Liver (tissue), 9 donors: Measurements from ENCODE around the gene KLHL42. TPM values are rescaled to one million over a fixed set of nuclear protein-coding genes. Genes with fewer than 3 reads are reported as not detected.

Source experiments
- DNase-seq: peaks from one replicate; pipeline ENCODE4 v3.0.0-alpha.2; 2017; ENCODE audit warnings: low spot score
- H3K27ac ChIP-seq, 2 donors: one replicate each; pipeline ENCODE4 v1.7.0; 2013; ENCODE audit warnings: inconsistent platforms in 2 of 2, low read length in 2 of 2, control low read depth in 1 of 2, low read depth in 1 of 2, mild to moderate bottlenecking in 1 of 2
- H3K27me3 ChIP-seq, 4 donors: one replicate each; pipeline versions ENCODE4 v1.6.1 to v1.7.0; 2013; ENCODE audit warnings: low read length in 3 of 4, inconsistent platforms in 1 of 4, mild to moderate bottlenecking in 1 of 4, moderate library complexity in 1 of 4; ENCODE audit not compliant: control insufficient read depth in 4 of 4, insufficient read depth in 4 of 4
- H3K36me3 ChIP-seq, 4 donors: one replicate each; pipeline versions ENCODE4 v1.6.1 to v1.7.0; 2013; ENCODE audit warnings: low read length in 3 of 4, mild to moderate bottlenecking in 3 of 4, low read depth in 1 of 4, moderate library complexity in 1 of 4; ENCODE audit not compliant: control insufficient read depth in 4 of 4, insufficient read depth in 3 of 4
- H3K4me1 ChIP-seq, 4 donors: one replicate each; pipeline versions ENCODE4 v1.6.1 to v1.7.0; 2013; ENCODE audit warnings: low read length in 3 of 4, mild to moderate bottlenecking in 3 of 4, moderate library complexity in 1 of 4; ENCODE audit not compliant: control insufficient read depth in 4 of 4, insufficient read depth in 4 of 4
- H3K4me3 ChIP-seq, 3 donors: one replicate each; pipeline versions ENCODE4 v1.6.1 to v1.7.0; 2013; ENCODE audit warnings: low read length in 3 of 3, control low read depth in 1 of 3, low read depth in 1 of 3, mild to moderate bottlenecking in 1 of 3
- H3K9ac ChIP-seq, 2 donors: one replicate each; pipeline ENCODE4 v1.7.0; 2013; ENCODE audit warnings: low read length in 2 of 2, mild to moderate bottlenecking in 2 of 2, moderate library complexity in 2 of 2, control low read depth in 1 of 2, low read depth in 1 of 2
- H3K9me3 ChIP-seq, 4 donors: one replicate each; pipeline versions ENCODE4 v1.6.1 to v1.7.0; 2013; ENCODE audit warnings: low read length in 3 of 4; ENCODE audit not compliant: control insufficient read depth in 4 of 4
- ATF3 ChIP-seq: IDR thresholded peaks from 2 replicates; pipeline ENCODE4 v1.6.1; 2016; ENCODE audit warnings: antibody characterized with exemption
- CTCF ChIP-seq: fragments of 150-350 bp; IDR thresholded peaks from 2 replicates; pipeline ENCODE4 v1.5.1; 2017; ENCODE audit warnings: improper control_type of control experiment, low read depth, low read length; ENCODE audit not compliant: missing input control
- EGR1 ChIP-seq, 2 donors: IDR thresholded peaks; 2 replicates each; pipeline ENCODE4 v1.6.1; 2016 to 2018; ENCODE audit warnings: antibody characterized with exemption in 2 of 2, low read depth in 2 of 2
- FOXA2 ChIP-seq: IDR thresholded peaks from 2 replicates; pipeline ENCODE4 v1.6.1; 2016; ENCODE audit warnings: antibody characterized with exemption
- GABPA ChIP-seq, 2 donors: IDR thresholded peaks in 1 of 2; conservative IDR thresholded peaks in 1 of 2; 2 replicates each; pipeline ENCODE4 v1.6.1; 2016; ENCODE audit warnings: antibody characterized with exemption in 2 of 2, mild to moderate bottlenecking in 1 of 2, moderate library complexity in 1 of 2
- HNF4A ChIP-seq, 2 donors: conservative IDR thresholded peaks; 2 replicates each; pipeline ENCODE4 v1.6.1; 2016; ENCODE audit warnings: antibody characterized with exemption in 2 of 2, mild to moderate bottlenecking in 2 of 2
- HNF4G ChIP-seq: IDR thresholded peaks from 2 replicates; pipeline ENCODE4 v1.6.1; 2016; ENCODE audit warnings: antibody characterized with exemption
- JUND ChIP-seq, 2 donors: IDR thresholded peaks; 2 replicates each; pipeline ENCODE4 v1.6.1; 2016; ENCODE audit warnings: antibody characterized with exemption in 2 of 2
- MAX ChIP-seq: IDR thresholded peaks from 2 replicates; pipeline ENCODE4 v1.6.1; 2016; ENCODE audit warnings: antibody characterized with exemption
- NR2F2 ChIP-seq: IDR thresholded peaks from 2 replicates; pipeline ENCODE4 v1.6.1; 2016; ENCODE audit warnings: antibody characterized with exemption
- RAD21 ChIP-seq, 2 donors: IDR thresholded peaks; 2 replicates each; pipeline ENCODE4 v1.6.1; 2016; ENCODE audit warnings: antibody characterized with exemption in 2 of 2, mild to moderate bottlenecking in 2 of 2
- REST ChIP-seq: IDR thresholded peaks from 2 replicates; pipeline ENCODE4 v1.6.1; 2016; ENCODE audit warnings: antibody characterized with exemption, mild to moderate bottlenecking
- RXRA ChIP-seq, 2 donors: IDR thresholded peaks; 2 replicates each; pipeline ENCODE4 v1.6.1; 2017 to 2018; ENCODE audit warnings: antibody characterized with exemption in 2 of 2, mild to moderate bottlenecking in 1 of 2
- SP1 ChIP-seq: IDR thresholded peaks from 2 replicates; pipeline ENCODE4 v1.6.1; 2018; ENCODE audit warnings: antibody characterized with exemption, mild to moderate bottlenecking
- TAF1 ChIP-seq: conservative IDR thresholded peaks from 2 replicates; pipeline ENCODE4 v1.6.1; 2016; ENCODE audit warnings: antibody characterized with exemption, mild to moderate bottlenecking
- YY1 ChIP-seq: IDR thresholded peaks from 2 replicates; pipeline ENCODE4 v1.6.1; 2016; ENCODE audit warnings: antibody characterized with exemption, mild to moderate bottlenecking
- ZBTB33 ChIP-seq: IDR thresholded peaks from 2 replicates; pipeline ENCODE4 v1.6.1; 2016; ENCODE audit warnings: antibody characterized with exemption
- WGBS: extraction: QIAGEN DNeasy Blood & Tissue Kit; methylation state at CpG from one replicate; pipeline ENCODE4 v1.1.7; 2013; 5-methylcytosine and 5-hydroxymethylcytosine counted together
- polyA plus RNA-seq, 2 donors: library from polyadenylated mRNA; stranded (reverse) in 1 of 2; unstranded in 1 of 2; fragments of 200-250 nt in 1 of 2; fragments of >200 nt in 1 of 2; fragmentation: Nextera tagmentation in 1 of 2; extraction: Ambion mirVana in 1 of 2; gene quantifications; one replicate each; pipeline versions ENCODE4 v1.2.1 to v1.2.3, GENCODE V29; 2013 to 2015
- total RNA-seq, 2 donors: library from RNA; depleted of rRNA; stranded (reverse); fragments of >200 nt; gene quantifications; one replicate each; pipeline ENCODE4 v1.2.3, GENCODE V29; 2014
- donor health status: healthy.
- donor health status: healthy.
- donor health status: healthy.
- donor health status: healthy.
- donor health status: healthy.

KLHL42 gene
- total and polyA plus RNA-seq, 4 donors, result 3.6 to 13.4 (median 6.4) TPM

GRCh38 chr12:27801630-27802029, 21.6 kb downstream of the KLHL42 start:
- no peaks in the 10 kb centered on the region for H3K9me3 ChIP-seq

GRCh38 chr12:27802511-27802910, 22.5 kb downstream of the KLHL42 start:
- peaks cover 0 to 11% (median 6%) of the 10 kb centered on the region in 4 donors for H3K36me3 ChIP-seq
- 77% methylated on average over 4 of the region's 4 CpGs for WGBS
- H3K4me1 ChIP-seq, result no peaks in the 10 kb centered on the region
- TF ChIP-seq TAF1 (no peak), ZBTB33 (no peak), MAX (no peak), HNF4G (no peak), JUND (IDR thresholded peaks at IDR 0.05) (no peak), NR2F2 (no peak), YY1 (no peak), RXRA (IDR thresholded peaks at IDR 0.05) (no peak), FOXA2 (no peak), EGR1 (IDR thresholded peaks at IDR 0.05; ENCODE audit: low read depth in 2 of 2) (no peak), GABPA (IDR thresholded peaks at IDR 0.05 in 1 of 2, conservative IDR thresholded peaks at IDR 0.05 in 1 of 2) (no peak), SP1 (no peak), CTCF (no peak), REST (no peak), ATF3 (no peak), HNF4A (conservative IDR thresholded peaks at IDR 0.05) (no peak)
- H3K27me3 ChIP-seq, result no peaks in the 10 kb centered on the region
- no peak overlapping the region for H3K9ac ChIP-seq
- H3K4me3 ChIP-seq, result no peak overlapping the region
- H3K9me3 ChIP-seq, result no peaks in the 10 kb centered on the region
- no peak overlapping the region for H3K27ac ChIP-seq
- DNase-seq, result no peak

More at GRCh38 chr12:27801630-27802029, 21.6 kb downstream of the KLHL42 start:
- no peak overlapping the region for H3K9ac ChIP-seq
- TF ChIP-seq RAD21 (IDR thresholded peaks at IDR 0.05) (no peak), HNF4G (no peak), FOXA2 (no peak), RXRA (IDR thresholded peaks at IDR 0.05) (no peak), MAX (no peak), JUND (IDR thresholded peaks at IDR 0.05) (no peak), TAF1 (no peak)
- peaks cover 0 to 13% (median 8%) of the 10 kb centered on the region in 4 donors for H3K36me3 ChIP-seq
- no peaks in the 10 kb centered on the region for H3K4me1 ChIP-seq
- WGBS, result 92% methylated on average over 5 of the region's 5 CpGs
- no peak overlapping the region for H3K4me3 ChIP-seq
- no peak overlapping the region for H3K27ac ChIP-seq
- no peak for DNase-seq
- no peaks in the 10 kb centered on the region for H3K27me3 ChIP-seq
